HepG2 (cell line): ENCODE measurements around the gene DVL3. TPM values are rescaled to one million over a fixed set of nuclear protein-coding genes. Genes with fewer than 3 reads are reported as not detected.

Experiments used
- CBX5 ChIP-seq: sonication (generic); formaldehyde crosslinking; IDR thresholded peaks from 2 replicates; pipeline ENCODE4 v1.4.0; 2020; ENCODE audit warnings: missing genetic modification reagents, borderline replicate concordance
- CEBPZ ChIP-seq: IDR thresholded peaks from 2 replicates; pipeline ENCODE4 v1.6.1; 2012; ENCODE audit warnings: low read length, improper control_type of control experiment
- CENPX ChIP-seq: sonication (generic); formaldehyde crosslinking; IDR thresholded peaks from 2 replicates; pipeline ENCODE4 v1.9.0; 2021; ENCODE audit warnings: mild to moderate bottlenecking, missing genetic modification reagents, moderate library complexity
- CREB3 ChIP-seq: sonication (generic); formaldehyde crosslinking; IDR thresholded peaks from 2 replicates; pipeline ENCODE4 v1.5.0; 2020; ENCODE audit warnings: missing genetic modification reagents
- KDM5A ChIP-seq: fragments of 200-600 bp; sonication (generic); IDR thresholded peaks from 2 replicates; pipeline ENCODE4 v1.7.0; 2018; ENCODE audit warnings: antibody characterized with exemption, mild to moderate bottlenecking, low read length, borderline replicate concordance
- NCOR1 ChIP-seq: fragments of 200-600 bp; sonication (generic); IDR thresholded peaks from 2 replicates; pipeline ENCODE4 v1.7.0; 2017; ENCODE audit warnings: antibody characterized with exemption, low read length, borderline replicate concordance
- NFIC ChIP-seq: IDR thresholded peaks from 2 replicates; pipeline ENCODE4 v1.6.1; 2012; ENCODE audit warnings: mild to moderate bottlenecking, low read length, inconsistent platforms
- PHF5A ChIP-seq: IDR thresholded peaks from one replicate; pipeline ENCODE4 v1.6.1; 2018; ENCODE audit warnings: low read depth, missing genetic modification reagents; ENCODE audit not compliant: unreplicated experiment
- RFX3 ChIP-seq: IDR thresholded peaks from 2 replicates; pipeline ENCODE4 v1.6.1; 2016; ENCODE audit warnings: missing biosample characterization, missing genetic modification reagents
- TCF7L2 ChIP-seq: IDR thresholded peaks from 2 replicates; pipeline ENCODE4 v1.6.1; 2011; ENCODE audit warnings: mild to moderate bottlenecking, low read depth, low read length, moderate library complexity
- ZFP36L2 ChIP-seq: sonication (generic); formaldehyde crosslinking; IDR thresholded peaks from 2 replicates; pipeline ENCODE4 v1.4.0; 2020; ENCODE audit warnings: missing genetic modification reagents
- ZFY ChIP-seq: sonication (generic); formaldehyde crosslinking; IDR thresholded peaks from 2 replicates; pipeline ENCODE4 v1.4.0; 2020; ENCODE audit warnings: missing genetic modification reagents
- ZNF350 ChIP-seq: sonication (generic); formaldehyde crosslinking; IDR thresholded peaks from 2 replicates; pipeline ENCODE4 v1.4.0; 2020; ENCODE audit warnings: mild to moderate bottlenecking, low read depth, missing genetic modification reagents, borderline replicate concordance
- ZNF468 ChIP-seq: sonication (generic); formaldehyde crosslinking; IDR thresholded peaks from 2 replicates; pipeline ENCODE4 v1.8.0; 2022; ENCODE audit warnings: mild to moderate bottlenecking, moderate library complexity, missing genetic modification reagents
- ZNF503 ChIP-seq: sonication (generic); formaldehyde crosslinking; IDR thresholded peaks from 2 replicates; pipeline ENCODE4 v1.4.0; 2020; ENCODE audit warnings: missing genetic modification reagents
- ZNF550 ChIP-seq: sonication (generic); formaldehyde crosslinking; IDR thresholded peaks from 2 replicates; pipeline ENCODE4 v1.4.0; 2020; ENCODE audit warnings: mild to moderate bottlenecking, missing genetic modification reagents, borderline replicate concordance
- ZNF761 ChIP-seq: sonication (generic); formaldehyde crosslinking; conservative IDR thresholded peaks from 2 replicates; pipeline ENCODE4 v1.4.0; 2020; ENCODE audit warnings: mild to moderate bottlenecking, missing genetic modification reagents
- polyA plus RNA-seq, 8 experiments: library from polyadenylated mRNA; depleted of rRNA in 3 of 8; stranded (reverse) in 7 of 8; unstranded in 1 of 8; fragments of >200 nt; fragmentation: Illumina TruSeq in 4 of 8; extraction: Trizol in 4 of 8; gene quantifications; 2 replicates each; pipeline versions ENCODE4 v1.2.1 to v1.2.3, GENCODE V29; 2011 to 2016; ENCODE audit warnings: low read depth in 4 of 8, missing spikeins in 1 of 8, mixed read lengths in 1 of 8; ENCODE audit not compliant: insufficient read depth in 1 of 8
- total RNA-seq, 5 experiments: library from RNA; depleted of rRNA; stranded (reverse); fragments of >200 nt; fragmentation: Illumina TruSeq; extraction: Trizol; gene quantifications; 2 replicates each; pipeline ENCODE4 v1.2.3, GENCODE V29; 2016; ENCODE audit warnings: low read depth in 1 of 5
- TF ChIP-seq, protein P1 (sequence below): sonication (generic); formaldehyde crosslinking; IDR thresholded peaks from 2 replicates; pipeline ENCODE4 v1.4.0; 2020; ENCODE audit warnings: missing genetic modification reagents, borderline replicate concordance
- TF ChIP-seq, protein P2 (sequence below): sonication (generic); formaldehyde crosslinking; IDR thresholded peaks from 2 replicates; pipeline ENCODE4 v1.9.0; 2021; ENCODE audit warnings: missing genetic modification reagents, borderline replicate concordance

DVL3 gene
- total and polyA plus RNA-seq, 2 of the 13 experiments (the other 11 are each of a cell fraction or from before 2014, with no cell fraction given) = 29.0 to 36.1 TPM

DNA sequence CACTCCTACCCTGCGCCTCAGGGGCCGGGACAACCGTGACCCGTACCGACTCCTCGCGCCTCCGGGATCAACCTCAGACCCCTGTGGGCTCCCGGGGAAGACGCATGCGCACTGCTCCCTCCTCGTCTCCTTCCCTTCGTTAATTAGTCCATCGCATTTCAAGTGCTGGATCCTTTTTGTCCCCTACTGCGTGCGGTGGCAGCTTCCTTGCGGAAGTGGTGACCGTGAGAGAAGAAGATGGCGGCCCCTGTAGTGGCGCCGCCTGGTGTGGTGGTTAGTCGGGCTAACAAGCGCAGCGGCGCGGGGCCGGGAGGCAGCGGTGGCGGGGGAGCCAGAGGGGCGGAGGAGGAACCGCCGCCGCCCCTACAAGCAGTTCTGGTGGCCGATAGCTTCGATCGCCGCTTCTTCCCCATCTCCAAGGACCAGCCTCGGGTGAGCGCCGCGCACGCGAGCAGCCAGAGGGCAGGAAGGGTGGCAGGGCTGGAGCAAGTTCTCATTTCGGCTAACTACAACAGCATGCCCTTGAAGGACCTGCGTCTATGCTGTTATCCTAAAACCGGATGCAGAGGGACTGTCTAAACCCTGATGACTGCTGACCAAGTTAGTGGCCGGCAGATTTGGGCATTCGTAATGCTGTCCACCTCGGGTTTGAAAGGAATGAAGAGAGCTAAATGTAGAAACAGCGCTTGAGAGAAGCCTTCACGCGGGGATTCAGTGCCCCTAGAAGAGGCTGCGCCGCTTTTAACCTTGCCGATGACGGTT, 19.8 kb upstream of the DVL3 start, which contains the start of gene EIF2B5 (continued):
- TF ChIP-seq CBX5 (CRISPR knock-in tag) = peak; percentile 88
- TF ChIP-seq KDM5A = peak; percentile 94
- no peak for TF ChIP-seq CREB3
- TF ChIP-seq ZFP36L2 = no peak
- TF ChIP-seq ZNF550 = no peak
- TF ChIP-seq CEBPZ = no peak
- no peak for TF ChIP-seq NCOR1
- no peak for TF ChIP-seq NFIC
- no peak for TF ChIP-seq TCF7L2
- TF ChIP-seq ZNF468 (CRISPR knock-in tag) = no peak
- peak; percentile 82 for TF ChIP-seq PHF5A (CRISPR knock-in tag)
- no peak for TF ChIP-seq RFX3 (CRISPR knock-in tag)
- no peak for TF ChIP-seq ZNF761 (CRISPR knock-in tag)
- peak; percentile 63 for TF ChIP-seq ZFY
- TF ChIP-seq, protein P1, sequence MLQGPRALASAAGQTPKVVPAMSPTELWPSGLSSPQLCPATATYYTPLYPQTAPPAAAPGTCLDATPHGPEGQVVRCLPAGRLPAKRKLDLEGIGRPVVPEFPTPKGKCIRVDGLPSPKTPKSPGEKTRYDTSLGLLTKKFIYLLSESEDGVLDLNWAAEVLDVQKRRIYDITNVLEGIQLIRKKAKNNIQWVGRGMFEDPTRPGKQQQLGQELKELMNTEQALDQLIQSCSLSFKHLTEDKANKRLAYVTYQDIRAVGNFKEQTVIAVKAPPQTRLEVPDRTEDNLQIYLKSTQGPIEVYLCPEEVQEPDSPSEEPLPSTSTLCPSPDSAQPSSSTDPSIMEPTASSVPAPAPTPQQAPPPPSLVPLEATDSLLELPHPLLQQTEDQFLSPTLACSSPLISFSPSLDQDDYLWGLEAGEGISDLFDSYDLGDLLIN (CRISPR knock-in tag) = peak; percentile 15; the same call in 1 of the 2 replicates
- TF ChIP-seq CENPX (CRISPR knock-in tag) = no peak
- peak; percentile 96 for TF ChIP-seq ZNF350
- TF ChIP-seq, protein P2, sequence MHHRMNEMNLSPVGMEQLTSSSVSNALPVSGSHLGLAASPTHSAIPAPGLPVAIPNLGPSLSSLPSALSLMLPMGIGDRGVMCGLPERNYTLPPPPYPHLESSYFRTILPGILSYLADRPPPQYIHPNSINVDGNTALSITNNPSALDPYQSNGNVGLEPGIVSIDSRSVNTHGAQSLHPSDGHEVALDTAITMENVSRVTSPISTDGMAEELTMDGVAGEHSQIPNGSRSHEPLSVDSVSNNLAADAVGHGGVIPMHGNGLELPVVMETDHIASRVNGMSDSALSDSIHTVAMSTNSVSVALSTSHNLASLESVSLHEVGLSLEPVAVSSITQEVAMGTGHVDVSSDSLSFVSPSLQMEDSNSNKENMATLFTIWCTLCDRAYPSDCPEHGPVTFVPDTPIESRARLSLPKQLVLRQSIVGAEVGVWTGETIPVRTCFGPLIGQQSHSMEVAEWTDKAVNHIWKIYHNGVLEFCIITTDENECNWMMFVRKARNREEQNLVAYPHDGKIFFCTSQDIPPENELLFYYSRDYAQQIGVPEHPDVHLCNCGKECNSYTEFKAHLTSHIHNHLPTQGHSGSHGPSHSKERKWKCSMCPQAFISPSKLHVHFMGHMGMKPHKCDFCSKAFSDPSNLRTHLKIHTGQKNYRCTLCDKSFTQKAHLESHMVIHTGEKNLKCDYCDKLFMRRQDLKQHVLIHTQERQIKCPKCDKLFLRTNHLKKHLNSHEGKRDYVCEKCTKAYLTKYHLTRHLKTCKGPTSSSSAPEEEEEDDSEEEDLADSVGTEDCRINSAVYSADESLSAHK (CRISPR knock-in tag) = no peak
- no peak; the same call in 1 of the 2 replicates for TF ChIP-seq ZNF503 (CRISPR knock-in tag)
